Esophagus (tissue), 2 donors: ENCODE data around the gene WWOX. TPM values are rescaled to one million over a fixed set of nuclear protein-coding genes. Genes with fewer than 3 reads are reported as not detected.

Experiments used
- H3K27ac ChIP-seq, 2 donors: one replicate each; pipeline ENCODE4 v1.5.1; 2013; ENCODE audit warnings: low read depth in 2 of 2, mild to moderate bottlenecking in 2 of 2, inconsistent platforms in 1 of 2, low read length in 1 of 2, moderate library complexity in 1 of 2
- H3K27me3 ChIP-seq, 2 donors: one replicate each; pipeline ENCODE4 v1.6.1; 2013; ENCODE audit warnings: low read length in 2 of 2, control low read depth in 1 of 2, mild to moderate bottlenecking in 1 of 2; ENCODE audit not compliant: insufficient read depth in 2 of 2, control insufficient read depth in 1 of 2
- H3K36me3 ChIP-seq, 2 donors: one replicate each; pipeline ENCODE4 v1.6.1; 2013; ENCODE audit warnings: low read length in 1 of 2; ENCODE audit not compliant: control insufficient read depth in 2 of 2, insufficient read depth in 2 of 2
- H3K4me1 ChIP-seq, 2 donors: one replicate each; pipeline ENCODE4 v1.6.1; 2013; ENCODE audit warnings: low read length in 1 of 2; ENCODE audit not compliant: control insufficient read depth in 2 of 2, insufficient read depth in 2 of 2
- H3K4me3 ChIP-seq, 2 donors: one replicate each; pipeline ENCODE4 v1.5.1; 2013; ENCODE audit warnings: low read length in 2 of 2, mild to moderate bottlenecking in 2 of 2, low read depth in 1 of 2, moderate library complexity in 1 of 2
- H3K9me3 ChIP-seq, 2 donors: one replicate each; pipeline ENCODE4 v1.6.1; 2013; ENCODE audit warnings: mild to moderate bottlenecking in 2 of 2, low read depth in 1 of 2, low read length in 1 of 2, moderate library complexity in 1 of 2; ENCODE audit not compliant: control insufficient read depth in 2 of 2, insufficient read depth in 1 of 2
- WGBS, 2 donors: extraction: QIAGEN DNeasy Blood & Tissue Kit; methylation state at CpG; one replicate each; pipeline ENCODE4 v1.1.7; 2013; 5-methylcytosine and 5-hydroxymethylcytosine counted together
- polyA plus RNA-seq, 2 donors: library from polyadenylated mRNA; stranded (reverse); fragments of 200-250 nt; gene quantifications; one replicate each; pipeline ENCODE4 v1.2.3, GENCODE V29; 2013
- donor health status: healthy with polysubstance abuse.
- donor health status: Bipolar disorder and iron deficiency.

The WWOX gene
- polyA plus RNA-seq, 2 donors: 6.4 to 9.1 TPM

DNA sequence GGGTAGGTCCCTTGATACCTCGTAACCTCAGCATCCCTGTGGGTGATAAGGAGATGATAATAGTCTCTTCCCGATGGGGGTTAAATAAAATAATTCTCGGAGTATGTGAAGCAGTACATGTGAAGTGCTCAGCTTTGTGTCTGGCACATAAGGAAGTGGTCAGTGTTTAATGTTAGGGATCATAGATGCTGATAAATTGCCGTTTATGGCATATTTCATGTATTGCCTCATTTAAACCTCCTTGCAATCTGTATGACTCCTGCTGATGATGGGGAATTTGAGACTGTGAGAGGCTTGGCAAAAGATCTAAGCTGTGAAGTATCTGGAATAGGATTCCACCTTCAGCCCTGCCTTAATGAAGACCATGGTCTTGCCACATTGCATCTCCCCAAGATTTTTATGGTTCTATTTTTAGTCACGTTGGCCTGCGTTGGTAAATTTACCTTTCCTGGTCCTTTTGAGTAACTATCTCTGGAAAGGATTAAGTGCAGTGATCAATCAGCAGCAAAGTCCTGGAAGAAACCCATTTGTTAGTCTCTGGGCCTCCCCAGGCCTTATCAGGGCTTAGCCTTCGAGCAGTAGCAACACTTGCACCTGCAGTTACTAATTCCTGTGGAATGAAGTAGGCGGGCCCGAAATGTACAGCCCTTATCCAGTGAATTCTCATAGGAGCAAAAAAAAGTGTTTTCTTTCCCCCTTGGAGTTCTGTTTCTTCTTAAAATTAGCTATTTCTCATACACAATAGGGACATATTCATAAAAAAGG lies 144.9 kb downstream of the WWOX start:
- Histone ChIP-seq H3K36me3 (no peaks in the 10 kb centered on the region), H3K27ac (no peak overlapping the region)

DNA sequence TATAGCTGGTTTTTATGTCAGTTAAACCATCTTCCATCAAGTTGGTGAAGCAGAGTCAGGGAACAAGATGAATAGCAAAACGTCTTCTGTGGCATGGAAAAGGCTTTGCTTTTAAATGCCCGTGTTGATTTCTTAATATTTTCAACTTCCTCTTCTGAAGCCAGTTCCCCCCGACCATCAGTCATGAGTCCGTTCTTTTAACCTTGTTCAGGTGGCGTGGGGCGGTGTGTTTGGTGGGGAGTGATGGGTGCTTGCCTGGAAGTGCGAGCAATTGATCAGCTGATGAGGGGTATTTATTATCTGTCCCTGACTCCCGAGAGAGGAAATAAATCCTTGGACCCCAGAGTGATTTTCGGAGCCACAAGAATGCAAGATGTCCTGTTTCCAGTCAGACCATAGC lies 147.1 kb downstream of the WWOX start:
- Histone ChIP-seq H3K27me3 (no peaks in the 10 kb centered on the region), H3K4me1 (no peaks in the 10 kb centered on the region), H3K4me3 (no peak overlapping the region), H3K27ac (no peak overlapping the region), H3K9me3 (no peaks in the 10 kb centered on the region), H3K36me3 (no peaks in the 10 kb centered on the region)
- 80 to 82% methylated on average over 9 of the region's 9 CpGs for WGBS, 2 donors

More for the DNA sequence above, 144.9 kb downstream of the WWOX start:
- H3K4me3 ChIP-seq: no peak overlapping the region
- H3K4me1 ChIP-seq: no peaks in the 10 kb centered on the region
- no peaks in the 10 kb centered on the region for H3K9me3 ChIP-seq
- no peaks in the 10 kb centered on the region for H3K27me3 ChIP-seq
- 64 to 70% methylated on average over 9 of the region's 9 CpGs for WGBS, 2 donors

DNA sequence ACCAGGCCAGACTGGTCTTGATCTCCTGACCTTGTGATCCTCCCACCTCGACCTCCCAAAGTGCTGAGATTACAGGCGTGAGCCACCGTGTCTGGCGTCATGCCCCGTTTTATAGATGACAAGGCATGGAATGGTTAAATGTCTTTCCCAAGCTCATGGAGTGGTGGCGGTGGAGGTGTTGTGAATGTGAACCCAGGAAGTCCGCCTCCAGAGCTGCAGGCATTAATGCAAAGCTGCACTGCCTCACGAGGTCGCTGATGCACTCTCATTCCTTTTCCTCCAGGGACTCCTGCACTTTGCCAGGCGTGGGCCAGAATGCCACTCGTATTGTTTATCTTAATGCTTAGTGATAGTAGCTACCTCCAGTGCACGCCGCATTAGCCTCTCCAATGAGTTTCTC lies 149.6 kb downstream of the WWOX start:
- Histone ChIP-seq H3K27ac (no peak overlapping the region), H3K27me3 (no peaks in the 10 kb centered on the region), H3K9me3 (no peaks in the 10 kb centered on the region), H3K4me3 (no peak overlapping the region), H3K4me1 (no peaks in the 10 kb centered on the region), H3K36me3 (no peaks in the 10 kb centered on the region)
- 70 to 89% methylated on average over 13 of the region's 13 CpGs for WGBS, 2 donors

DNA sequence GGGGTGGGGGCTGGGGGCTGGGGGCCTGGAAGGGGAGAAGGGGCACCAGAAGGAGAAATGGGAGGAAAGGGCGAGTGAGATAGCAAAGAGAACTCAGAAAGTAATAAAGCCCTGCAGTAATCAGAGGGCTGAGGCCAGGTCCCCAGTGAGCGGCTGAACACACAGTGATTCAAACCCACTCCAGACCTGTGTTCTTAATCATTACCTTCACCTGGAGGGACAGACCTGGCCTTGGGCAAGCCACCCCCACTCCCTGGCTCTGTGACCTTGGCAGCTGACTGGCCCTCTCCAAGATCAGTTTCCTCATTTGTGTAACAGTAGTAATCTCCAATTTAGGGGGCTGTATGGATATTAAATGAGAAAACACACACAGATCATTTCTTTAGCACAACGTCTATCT lies 150.4 kb downstream of the WWOX start:
- Histone ChIP-seq H3K36me3 (no peaks in the 10 kb centered on the region), H3K9me3 (no peaks in the 10 kb centered on the region), H3K4me3 (no peak overlapping the region), H3K27me3 (no peaks in the 10 kb centered on the region), H3K4me1 (no peaks in the 10 kb centered on the region), H3K27ac (no peak overlapping the region)
- 80 to 93% methylated on average over 3 of the region's 3 CpGs for WGBS, 2 donors

DNA sequence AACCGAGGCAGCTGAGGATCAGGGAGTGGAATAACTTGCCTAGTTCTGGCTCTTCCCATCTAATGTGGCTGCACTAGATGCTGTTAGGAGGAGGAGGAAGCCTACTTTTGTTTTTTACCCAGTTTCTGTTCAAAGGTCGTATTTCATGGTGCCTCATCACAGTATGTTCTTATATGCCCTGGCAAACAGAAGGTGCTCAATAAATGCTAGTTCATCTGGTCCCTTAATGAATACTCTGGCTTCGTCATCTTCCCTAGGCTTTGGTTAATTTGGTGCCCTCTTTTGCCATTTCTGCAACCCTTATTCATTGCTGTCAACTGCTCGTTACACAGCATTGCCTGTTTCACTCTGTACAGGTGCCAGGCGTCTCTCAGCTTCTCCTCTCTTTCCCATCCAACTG lies 151.7 kb downstream of the WWOX start:
- Histone ChIP-seq H3K4me1 (no peaks in the 10 kb centered on the region), H3K27me3 (no peaks in the 10 kb centered on the region), H3K27ac (no peak overlapping the region), H3K9me3 (no peaks in the 10 kb centered on the region), H3K4me3 (no peak overlapping the region), H3K36me3 (no peaks in the 10 kb centered on the region)
- WGBS, 2 donors: 91 to 93% methylated on average over 5 of the region's 5 CpGs

DNA sequence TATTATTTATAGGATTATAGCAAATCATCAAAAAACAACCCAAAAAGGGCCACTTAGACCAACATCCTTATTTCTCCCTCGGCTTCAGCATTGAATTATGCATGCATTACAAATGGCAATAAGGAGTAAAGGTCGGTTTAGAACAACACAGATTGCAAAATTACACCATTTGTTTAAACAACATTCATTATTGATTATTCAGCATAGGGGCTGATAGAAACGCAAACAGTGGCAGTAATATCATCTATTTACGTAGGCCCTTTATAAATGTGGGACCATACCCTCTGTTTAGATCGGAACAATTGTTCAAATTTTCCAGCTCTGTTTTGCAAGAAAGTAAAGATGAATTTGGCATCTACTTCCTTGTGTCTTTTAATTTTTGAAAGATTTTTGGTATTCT lies 153.3 kb downstream of the WWOX start:
- 71 to 93% methylated on average over 5 of the region's 5 CpGs for WGBS, 2 donors
- Histone ChIP-seq H3K9me3 (no peaks in the 10 kb centered on the region), H3K4me3 (no peak overlapping the region)

DNA sequence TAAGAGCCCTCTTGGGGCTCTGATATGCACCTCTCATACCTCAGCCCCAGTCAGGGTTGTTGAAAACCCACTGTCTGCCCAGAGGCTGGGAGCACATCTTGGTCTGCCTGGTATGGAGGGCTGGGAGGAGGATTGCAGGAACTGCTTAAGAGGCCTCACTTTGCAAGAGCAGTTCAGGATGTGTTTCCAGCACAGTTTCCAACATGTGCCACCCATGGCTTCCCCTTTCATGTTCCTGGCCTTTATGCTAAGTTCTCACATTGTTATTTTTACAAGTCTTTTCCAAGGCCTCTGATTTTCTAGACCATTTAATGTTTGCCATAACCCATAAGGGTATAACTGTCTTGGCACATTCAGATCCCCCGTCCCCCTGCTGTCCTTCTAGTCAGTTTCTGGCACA lies 155.4 kb downstream of the WWOX start:
- no peak overlapping the region for H3K4me3 ChIP-seq
- H3K9me3 ChIP-seq: no peaks in the 10 kb centered on the region
- WGBS, 2 donors: 97 to 99% methylated on average over 1 of the region's 1 CpG
- no peaks in the 10 kb centered on the region for H3K4me1 ChIP-seq
- H3K36me3 ChIP-seq: no peaks in the 10 kb centered on the region
- H3K27me3 ChIP-seq: no peaks in the 10 kb centered on the region
- no peak overlapping the region for H3K27ac ChIP-seq

More for the DNA sequence above, 153.3 kb downstream of the WWOX start:
- Histone ChIP-seq H3K27me3 (no peaks in the 10 kb centered on the region), H3K27ac (no peak overlapping the region), H3K36me3 (no peaks in the 10 kb centered on the region), H3K4me1 (no peaks in the 10 kb centered on the region)

DNA sequence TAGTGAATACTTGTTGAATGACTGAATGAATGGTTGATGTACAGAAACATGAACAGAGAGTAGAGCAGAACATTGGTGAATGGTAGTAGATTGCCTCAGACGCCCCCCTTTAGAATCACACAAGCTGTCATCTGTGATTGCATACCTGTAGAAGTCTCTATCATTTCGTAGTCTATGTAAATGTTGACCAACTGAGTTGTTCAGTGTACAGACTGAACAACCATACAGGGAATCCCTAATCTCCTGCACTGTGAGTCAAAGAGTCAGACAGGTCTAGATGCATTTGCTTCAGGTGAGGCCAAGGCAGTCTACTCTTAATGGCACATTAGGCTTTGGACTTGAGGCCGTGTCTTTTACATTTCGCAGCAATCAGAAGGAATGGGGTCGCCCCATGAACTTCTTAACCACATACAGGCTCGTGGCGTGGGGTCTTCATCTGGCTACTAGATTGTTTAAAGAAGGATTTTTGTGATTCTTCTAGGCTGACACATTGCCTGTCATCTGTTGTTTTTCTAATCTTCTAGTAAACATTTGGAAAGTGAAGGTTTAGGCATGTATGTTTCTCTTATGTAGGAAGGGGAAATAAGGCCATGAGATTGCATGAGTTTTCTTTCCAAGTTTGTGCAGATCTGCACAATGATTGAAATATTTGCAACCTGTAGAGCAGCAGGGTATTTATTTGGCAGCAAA lies 157.4 kb downstream of the WWOX start:
- Histone ChIP-seq H3K27me3 (no peaks in the 10 kb centered on the region), H3K4me1 (no peaks in the 10 kb centered on the region), H3K27ac (no peak overlapping the region), H3K36me3 (no peaks in the 10 kb centered on the region), H3K4me3 (no peak overlapping the region), H3K9me3 (no peaks in the 10 kb centered on the region)
- WGBS, 2 donors: 91 to 93% methylated on average over 7 of the region's 7 CpGs

DNA sequence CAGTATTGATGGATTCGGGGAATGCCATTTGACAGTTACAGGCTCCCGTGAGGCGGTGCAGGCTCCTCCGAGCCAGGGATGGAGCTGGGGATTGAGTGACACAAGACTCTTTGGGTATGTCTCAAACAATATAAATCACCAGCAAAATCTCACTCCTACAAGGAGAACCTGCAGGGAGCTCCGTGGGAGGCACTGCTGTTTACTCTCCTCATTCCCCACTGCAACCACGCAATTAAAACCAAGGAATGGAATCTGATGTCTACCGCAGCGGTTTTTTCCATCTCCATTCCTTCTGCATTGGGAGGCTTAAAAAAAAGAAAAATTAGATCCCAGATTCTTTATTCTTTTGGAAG lies 157.9 kb downstream of the WWOX start:
- Histone ChIP-seq H3K27me3 (no peaks in the 10 kb centered on the region), H3K36me3 (no peaks in the 10 kb centered on the region), H3K9me3 (no peaks in the 10 kb centered on the region), H3K27ac (no peak overlapping the region), H3K4me1 (no peaks in the 10 kb centered on the region), H3K4me3 (no peak overlapping the region)
- WGBS, 2 donors: 82 to 88% methylated on average over 8 of the region's 8 CpGs
